HG03565 (cell line): ENCODE data around the gene ITIH1.
"Not testable (repeated sequence)": the region's sequence is repeated elsewhere in the genome, so short reads cannot be mapped to it uniquely, and the experiment has no call there.

Source experiments
- ATAC-seq: cut with Tn5 transposase; IDR thresholded peaks from one replicate; pipeline ENCODE4 v1.9.1; 2021; ENCODE audit warnings: mild to moderate bottlenecking, moderate library complexity; ENCODE audit not compliant: unreplicated experiment

Gene ITIH1

GRCh38 chr3:52774066-52774713 is 3.2 kb upstream of the ITIH1 start:
- ATAC-seq = no peak

- no peak for ATAC-seq
These were observed 2.2 kb upstream of the ITIH1 start for GRCh38 chr3:52774901-52775864.

GRCh38 chr3:52775877-52776276 is 1.5 kb upstream of the ITIH1 start:
- no peak for ATAC-seq

GRCh38 chr3:52776486-52776885 is 913 bp upstream of the ITIH1 start:
- not testable (repeated sequence) for ATAC-seq

- ATAC-seq = no peak
These were observed 783 bp downstream of the ITIH1 start for GRCh38 chr3:52777959-52778805.

- ATAC-seq = peak; percentile 63
These were observed 1.8 kb downstream of the ITIH1 start for GRCh38 chr3:52779011-52779836.

- ATAC-seq = no peak
These were observed 2.6 kb downstream of the ITIH1 start for GRCh38 chr3:52779837-52780585.

GRCh38 chr3:52781741-52782140 is 4.3 kb downstream of the ITIH1 start:
- ATAC-seq = no peak

GRCh38 chr3:52782412-52783210 is 5.2 kb downstream of the ITIH1 start:
- ATAC-seq = no peak

GRCh38 chr3:52783211-52783555 is 5.8 kb downstream of the ITIH1 start:
- no peak for ATAC-seq

GRCh38 chr3:52784021-52784621 is 6.7 kb downstream of the ITIH1 start:
- ATAC-seq = no peak

GRCh38 chr3:52784931-52785590 is 7.7 kb downstream of the ITIH1 start:
- no peak for ATAC-seq

GRCh38 chr3:52786330-52787215 is 9.2 kb downstream of the ITIH1 start:
- no peak for ATAC-seq

GRCh38 chr3:52787246-52787645 is 9.8 kb downstream of the ITIH1 start:
- no peak for ATAC-seq

GRCh38 chr3:52787672-52788625 is 10.6 kb downstream of the ITIH1 start:
- ATAC-seq = no peak
